Activated naive CD8-positive, alpha-beta T cell treated with anti-CD3 and anti-CD28 coated beads, Interleukin-2, amount 50 U/mL, for 24 hours (primary cell): ENCODE measurements around the gene CERS5.
"Not testable (repeated sequence)": the region's sequence is repeated elsewhere in the genome, so short reads cannot be mapped to it uniquely, and the experiment has no call there.

Experiments
- ATAC-seq: fragments of 150-1000 bp; cut with Tn5 transposase; one replicate; pipeline ENCODE4 v1.10.0; 2021
- DNase-seq: peaks from one replicate; pipeline ENCODE4 v3.0.0; 2021
- H3K27ac Mint-ChIP-seq: one replicate; pipeline ENCODE4 v1.8.0; 2021; ENCODE audit warnings: mild to moderate bottlenecking, mixed read lengths
- H3K27me3 Mint-ChIP-seq: one replicate; pipeline ENCODE4 v1.8.0; 2021; ENCODE audit warnings: mixed read lengths
- H3K36me3 Mint-ChIP-seq: one replicate; pipeline ENCODE4 v1.8.0; 2021; ENCODE audit warnings: low read depth, mixed read lengths
- H3K4me1 Mint-ChIP-seq: one replicate; pipeline ENCODE4 v1.8.0; 2021; ENCODE audit warnings: mixed read lengths
- H3K4me3 Mint-ChIP-seq: one replicate; pipeline ENCODE4 v1.8.0; 2021; ENCODE audit warnings: mild to moderate bottlenecking, moderate library complexity, mixed read lengths
- H3K9me3 Mint-ChIP-seq: one replicate; pipeline ENCODE4 v1.8.0; 2021; ENCODE audit warnings: mixed read lengths

CERS5 gene

DNA sequence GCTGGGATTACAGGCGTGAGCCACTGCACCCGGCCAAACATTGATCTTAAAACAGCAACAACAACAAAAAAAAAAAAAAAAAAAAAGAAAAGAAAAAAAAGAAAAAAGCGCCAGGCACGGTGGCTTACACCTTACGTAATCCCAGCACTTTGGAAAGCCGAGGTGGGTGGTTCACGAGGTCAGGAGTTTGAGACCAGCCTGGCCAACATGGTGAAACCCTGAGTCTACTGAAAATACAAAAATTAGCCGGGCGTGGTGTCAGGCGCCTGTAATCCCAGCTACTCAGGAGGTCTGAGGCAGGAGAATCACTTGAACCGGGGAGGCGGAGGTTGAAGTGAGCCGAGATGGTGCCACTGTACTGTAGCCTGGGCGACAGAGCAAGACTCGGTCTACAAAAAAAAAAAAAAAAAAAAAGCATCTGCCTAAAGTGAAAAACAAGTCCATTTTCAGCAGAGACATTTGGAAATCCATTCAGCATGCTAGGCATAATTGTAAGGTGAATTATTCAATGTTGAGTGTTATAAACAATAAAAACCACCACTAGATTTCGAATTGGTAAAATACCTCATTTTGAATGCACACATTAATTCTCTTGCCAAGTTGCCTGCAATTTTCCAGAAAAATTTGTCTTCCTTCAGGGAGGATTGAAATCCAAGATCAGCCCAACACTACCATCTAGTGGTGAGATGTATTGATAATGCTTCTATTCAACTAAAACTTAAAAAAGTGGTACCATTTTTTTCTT, 8.0 kb upstream of the CERS5 start:
- Mint-ChIP-seq H3K4me1 (no peaks in the 10 kb centered on the region), H3K4me3 (no peak overlapping the region), H3K27ac (no peak overlapping the region), H3K36me3 (peaks cover 6% of the 10 kb centered on the region), H3K9me3 (no peaks in the 10 kb centered on the region), H3K27me3 (no peaks in the 10 kb centered on the region)
- no peak for DNase-seq
- ATAC-seq = no peak

DNA sequence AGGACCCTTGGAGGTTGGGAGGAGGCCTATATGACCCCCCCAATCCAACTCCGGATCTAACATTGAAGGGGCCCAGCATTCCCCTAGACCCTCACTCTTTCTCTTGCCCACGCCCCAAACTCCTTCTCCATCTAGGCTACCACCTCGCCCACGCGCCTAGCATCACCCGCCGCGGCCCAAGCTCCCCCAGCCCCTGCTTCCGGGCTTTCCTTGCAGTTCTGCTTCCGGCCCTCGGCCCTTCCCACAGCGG, 445 bp downstream of the CERS5 start:
- ATAC-seq = peak; percentile 34
- DNase-seq = peak; percentile 76

DNA sequence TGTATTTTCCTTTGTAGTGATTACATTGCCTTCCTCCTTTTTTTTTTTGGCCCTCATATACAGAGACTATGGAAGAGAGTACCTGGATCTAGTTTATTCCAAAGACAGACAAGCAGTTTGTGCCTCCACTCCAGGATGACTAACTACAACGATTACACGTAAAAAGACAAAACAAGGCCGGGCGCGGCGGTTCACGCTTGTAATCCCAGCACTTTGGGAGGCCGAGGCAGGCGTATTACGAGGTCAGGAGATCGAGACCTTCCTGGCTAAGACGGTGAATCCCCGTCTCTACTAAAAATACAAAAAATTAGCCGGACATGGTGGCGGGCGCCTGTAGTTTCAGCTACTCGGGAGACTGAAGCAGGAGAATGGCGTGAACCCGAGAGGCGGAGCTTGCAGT, 2.2 kb downstream of the CERS5 start:
- Mint-ChIP-seq H3K36me3 (peaks cover 8% of the 10 kb centered on the region), H3K27ac (no peak overlapping the region)

More for the DNA sequence above, 445 bp downstream of the CERS5 start:
- H3K27ac Mint-ChIP-seq = peak overlapping the region; percentile 81
- H3K9me3 Mint-ChIP-seq = no peaks in the 10 kb centered on the region
- H3K4me3 Mint-ChIP-seq = peak overlapping the region; percentile 86
- H3K27me3 Mint-ChIP-seq = no peaks in the 10 kb centered on the region
- peaks cover 31% of the 10 kb centered on the region for H3K4me1 Mint-ChIP-seq
- H3K36me3 Mint-ChIP-seq = peaks cover 8% of the 10 kb centered on the region

DNA sequence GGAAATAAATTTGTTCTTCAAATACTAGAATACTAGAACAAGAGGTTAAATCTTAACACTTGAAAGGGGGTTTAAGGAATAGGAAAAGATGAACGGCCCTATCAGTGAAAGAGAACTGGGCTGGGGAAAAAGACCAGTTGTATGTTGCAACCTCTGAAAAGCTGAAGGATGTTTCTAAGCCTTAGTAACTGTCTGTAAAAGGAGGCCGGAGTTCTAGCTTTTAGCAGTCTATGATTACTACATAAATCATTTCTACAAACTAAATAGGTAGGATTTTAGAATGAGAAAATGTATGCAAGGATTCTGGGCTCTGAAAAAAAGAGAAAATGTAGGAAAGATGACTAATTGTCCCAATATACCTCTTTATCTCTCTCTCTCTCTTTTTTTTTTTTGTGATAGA, 4.9 kb downstream of the CERS5 start:
- DNase-seq (no peak), ATAC-seq (no peak)
- Mint-ChIP-seq H3K4me3 (no peak overlapping the region), H3K27ac (no peak overlapping the region), H3K36me3 (peaks cover 18% of the 10 kb centered on the region), H3K9me3 (no peaks in the 10 kb centered on the region), H3K27me3 (no peaks in the 10 kb centered on the region), H3K4me1 (peaks cover 43% of the 10 kb centered on the region)

More for the DNA sequence above, 2.2 kb downstream of the CERS5 start:
- Mint-ChIP-seq H3K27me3 (no peaks in the 10 kb centered on the region), H3K9me3 (no peaks in the 10 kb centered on the region), H3K4me3 (peak overlapping the region; percentile 86), H3K4me1 (peaks cover 36% of the 10 kb centered on the region)
- ATAC-seq (no peak), DNase-seq (no peak)

DNA sequence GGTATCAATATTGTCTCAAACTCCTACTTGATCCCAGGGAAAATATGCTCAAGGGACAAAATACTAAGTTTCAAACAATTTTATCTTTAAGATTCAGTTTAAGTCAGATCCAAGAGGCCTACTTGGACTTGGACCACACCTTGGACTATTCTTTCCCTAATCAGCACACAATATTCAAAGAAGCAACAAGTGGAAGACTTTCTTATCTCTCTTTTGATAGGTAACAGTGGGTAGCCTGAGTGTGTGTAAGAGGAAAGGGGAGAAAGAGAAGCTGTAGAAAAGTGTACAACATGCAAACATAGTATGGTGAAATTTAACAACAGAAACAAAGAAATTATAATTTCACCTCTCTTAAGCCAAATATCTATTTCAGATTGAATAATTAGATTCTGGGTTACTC, 6.5 kb downstream of the CERS5 start:
- peaks cover 40% of the 10 kb centered on the region for H3K4me1 Mint-ChIP-seq
- DNase-seq = no peak
- H3K27me3 Mint-ChIP-seq = no peaks in the 10 kb centered on the region
- no peaks in the 10 kb centered on the region for H3K9me3 Mint-ChIP-seq
- H3K27ac Mint-ChIP-seq = no peak overlapping the region
- no peak overlapping the region for H3K4me3 Mint-ChIP-seq
- ATAC-seq = no peak
- H3K36me3 Mint-ChIP-seq = peaks cover 18% of the 10 kb centered on the region

DNA sequence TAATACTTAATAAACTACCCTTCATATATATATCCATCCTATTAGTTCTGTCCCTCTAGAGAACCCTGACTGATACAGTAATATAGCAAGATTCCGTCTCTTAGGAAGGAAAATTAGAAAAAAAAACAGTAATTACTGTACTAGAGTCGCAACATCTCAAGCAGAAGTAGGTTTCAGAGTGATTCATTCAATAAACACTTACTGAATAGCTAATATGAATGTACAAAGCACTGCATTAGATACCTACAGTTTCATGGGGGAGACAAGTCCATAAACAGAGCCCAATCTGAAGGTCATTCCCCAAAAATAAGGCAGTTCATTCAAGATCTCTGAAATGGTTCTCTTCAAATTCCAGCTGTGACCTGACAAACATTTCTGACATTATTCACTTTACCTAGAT, 9.9 kb downstream of the CERS5 start:
- no peak overlapping the region for H3K27ac Mint-ChIP-seq
- H3K27me3 Mint-ChIP-seq = no peaks in the 10 kb centered on the region
- peaks cover 12% of the 10 kb centered on the region for H3K36me3 Mint-ChIP-seq
- ATAC-seq = no peak
- peaks cover 25% of the 10 kb centered on the region for H3K4me1 Mint-ChIP-seq
- H3K9me3 Mint-ChIP-seq = no peaks in the 10 kb centered on the region
- no peak for DNase-seq
- H3K4me3 Mint-ChIP-seq = no peak overlapping the region

DNA sequence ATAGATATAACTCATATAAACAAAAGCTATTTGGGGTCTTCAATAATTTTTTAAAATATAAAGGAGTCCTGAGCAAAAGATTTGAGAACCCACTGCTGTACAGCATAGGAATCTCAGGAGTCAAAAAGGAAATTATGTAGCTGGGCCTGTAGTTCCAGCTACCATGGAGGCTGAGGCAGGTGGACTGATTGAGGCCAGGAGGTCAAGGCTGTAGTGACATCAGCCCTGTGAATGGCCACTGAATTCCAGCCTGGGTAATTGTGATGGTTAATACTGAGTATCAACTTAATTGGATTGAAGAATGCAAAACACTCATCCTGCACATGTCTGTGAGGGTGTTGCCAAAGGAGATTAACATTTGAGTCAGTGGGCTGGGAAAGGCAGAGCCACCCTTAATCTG, 10.5 kb downstream of the CERS5 start:
- H3K9me3 Mint-ChIP-seq = no peaks in the 10 kb centered on the region
- H3K4me1 Mint-ChIP-seq = peaks cover 25% of the 10 kb centered on the region
- ATAC-seq = no peak
- H3K4me3 Mint-ChIP-seq = no peak overlapping the region
- no peaks in the 10 kb centered on the region for H3K27me3 Mint-ChIP-seq
- peaks cover 12% of the 10 kb centered on the region for H3K36me3 Mint-ChIP-seq
- H3K27ac Mint-ChIP-seq = no peak overlapping the region
- no peak for DNase-seq

DNA sequence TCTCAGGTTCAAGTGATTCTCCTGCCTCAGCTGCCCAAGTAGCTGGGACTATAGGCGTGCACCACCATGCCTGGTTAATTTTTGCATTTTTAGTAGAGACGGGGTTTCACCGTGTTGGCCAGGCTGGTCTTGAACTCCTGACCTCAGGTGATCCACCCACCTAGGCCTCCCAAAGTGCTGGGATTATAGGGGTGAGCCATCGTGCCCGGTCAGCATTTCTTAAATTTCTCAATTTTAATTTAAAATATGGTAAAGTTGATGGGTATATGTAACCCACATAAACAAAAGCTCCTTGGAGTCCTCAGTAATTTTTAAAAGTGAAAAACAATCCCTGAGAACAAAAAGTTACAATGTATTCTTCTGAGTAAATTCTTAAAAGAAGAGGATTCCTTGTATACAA, 12.2 kb downstream of the CERS5 start:
- not testable (repeated sequence) for ATAC-seq, H3K9me3 Mint-ChIP-seq, DNase-seq, H3K27me3 Mint-ChIP-seq, H3K27ac Mint-ChIP-seq, H3K4me3 Mint-ChIP-seq
- Mint-ChIP-seq H3K36me3 (peaks cover 12% of the 10 kb centered on the region), H3K4me1 (peaks cover 33% of the 10 kb centered on the region)

DNA sequence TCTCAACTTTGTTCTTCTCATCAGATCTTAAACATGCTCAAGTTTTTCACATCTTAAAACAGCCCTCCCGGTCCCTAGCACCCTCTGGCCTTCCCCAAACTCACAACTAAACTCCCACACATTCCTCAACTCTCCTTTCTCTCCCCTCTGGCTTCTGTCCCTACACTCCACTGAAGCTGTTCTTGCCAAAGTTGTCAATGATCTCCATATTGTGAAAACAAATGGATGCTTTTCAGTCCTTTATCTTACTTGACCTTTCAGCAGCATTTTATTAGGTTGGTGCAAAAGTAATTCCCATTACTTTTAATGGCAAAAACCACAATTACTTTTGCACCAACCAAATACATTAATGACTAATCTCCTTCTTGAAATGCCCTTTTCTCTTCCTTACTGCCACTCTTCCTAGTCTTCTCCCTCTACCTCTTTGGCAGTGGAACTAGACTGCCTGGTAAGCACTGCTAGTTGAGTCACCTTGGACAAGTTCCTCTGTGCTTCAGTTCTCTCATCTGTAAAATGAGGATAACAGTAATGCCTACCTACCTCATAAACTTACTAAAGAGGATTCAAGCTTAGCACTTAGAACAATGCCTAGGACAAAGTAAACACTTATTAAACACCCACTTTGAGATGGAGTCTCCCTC, 16.0 kb downstream of the CERS5 start:
- no peaks in the 10 kb centered on the region for H3K36me3 Mint-ChIP-seq
- H3K27ac Mint-ChIP-seq = peak overlapping the region; percentile 37
- DNase-seq = no peak
- H3K27me3 Mint-ChIP-seq = no peaks in the 10 kb centered on the region
- ATAC-seq = no peak
- H3K4me1 Mint-ChIP-seq = peaks cover 23% of the 10 kb centered on the region
- H3K4me3 Mint-ChIP-seq = no peak overlapping the region
- no peaks in the 10 kb centered on the region for H3K9me3 Mint-ChIP-seq

DNA sequence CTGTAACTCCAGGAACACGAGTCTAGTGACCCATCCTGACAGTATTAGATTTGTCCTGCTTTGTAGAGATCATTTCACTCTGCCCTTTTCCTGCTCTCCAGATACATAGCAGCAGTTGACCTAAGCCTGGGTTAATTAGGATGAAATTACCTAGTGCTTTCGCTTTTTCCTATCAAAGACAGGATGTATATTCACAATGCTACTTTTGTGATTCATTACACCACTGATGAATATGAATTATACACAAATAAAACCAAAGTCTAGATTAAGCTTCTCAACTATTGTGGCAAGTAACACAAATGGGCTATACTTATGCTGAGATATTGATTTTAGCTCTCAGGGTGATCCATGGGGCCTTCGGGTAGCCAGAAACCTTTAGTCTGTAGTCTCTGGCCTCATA, 17.9 kb downstream of the CERS5 start:
- H3K27me3 Mint-ChIP-seq = no peaks in the 10 kb centered on the region
- no peaks in the 10 kb centered on the region for H3K9me3 Mint-ChIP-seq
- DNase-seq = no peak
- no peak overlapping the region for H3K4me3 Mint-ChIP-seq
- peak; percentile 43 for ATAC-seq
- H3K4me1 Mint-ChIP-seq = peaks cover 25% of the 10 kb centered on the region
- peak overlapping the region; percentile 18 for H3K27ac Mint-ChIP-seq
- no peaks in the 10 kb centered on the region for H3K36me3 Mint-ChIP-seq

DNA sequence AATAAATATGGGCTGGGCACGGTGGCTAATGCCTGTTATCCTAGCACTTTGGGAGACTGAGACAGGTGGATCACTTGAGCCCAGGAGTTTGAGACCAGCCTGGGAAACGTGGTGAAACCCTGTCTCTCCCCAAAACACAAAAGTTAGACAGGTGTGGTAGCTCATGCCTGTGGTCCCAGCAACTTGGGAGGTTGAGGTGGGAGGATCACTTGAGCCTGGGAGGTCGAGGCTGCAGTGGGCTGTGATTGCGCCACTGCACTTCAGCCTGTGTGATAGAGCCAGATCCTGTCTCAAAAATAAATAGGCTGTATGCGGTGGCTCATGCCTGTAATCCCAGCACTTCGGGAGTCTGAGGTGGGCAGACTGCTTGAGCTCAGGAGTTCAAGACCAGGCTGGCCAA, 19.2 kb downstream of the CERS5 start:
- not testable (repeated sequence) for ATAC-seq, H3K36me3 Mint-ChIP-seq, H3K4me3 Mint-ChIP-seq, H3K27me3 Mint-ChIP-seq, H3K27ac Mint-ChIP-seq, H3K9me3 Mint-ChIP-seq, DNase-seq
- H3K4me1 Mint-ChIP-seq = peaks cover 25% of the 10 kb centered on the region

DNA sequence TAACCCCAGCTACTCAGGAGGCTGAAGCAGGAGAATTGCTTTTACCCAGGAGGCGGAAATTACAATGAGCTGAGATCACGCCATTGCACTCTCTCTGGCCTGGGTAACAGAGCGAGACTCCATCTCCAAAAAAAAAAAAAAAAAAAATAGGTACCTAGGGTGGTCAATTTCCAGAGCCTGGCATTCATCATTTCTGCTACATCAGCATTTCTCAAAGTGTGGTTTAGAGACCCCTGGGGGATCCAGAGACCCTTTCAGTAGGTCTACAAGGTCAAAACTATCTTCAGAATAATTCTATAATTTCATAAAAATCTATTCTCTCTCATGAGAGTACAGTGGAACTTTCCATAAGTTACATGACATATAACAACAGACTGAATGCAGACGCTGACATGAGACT, 19.9 kb downstream of the CERS5 start:
- Mint-ChIP-seq H3K36me3 (peaks cover 12% of the 10 kb centered on the region), H3K9me3 (no peaks in the 10 kb centered on the region), H3K4me3 (no peak overlapping the region)

DNA sequence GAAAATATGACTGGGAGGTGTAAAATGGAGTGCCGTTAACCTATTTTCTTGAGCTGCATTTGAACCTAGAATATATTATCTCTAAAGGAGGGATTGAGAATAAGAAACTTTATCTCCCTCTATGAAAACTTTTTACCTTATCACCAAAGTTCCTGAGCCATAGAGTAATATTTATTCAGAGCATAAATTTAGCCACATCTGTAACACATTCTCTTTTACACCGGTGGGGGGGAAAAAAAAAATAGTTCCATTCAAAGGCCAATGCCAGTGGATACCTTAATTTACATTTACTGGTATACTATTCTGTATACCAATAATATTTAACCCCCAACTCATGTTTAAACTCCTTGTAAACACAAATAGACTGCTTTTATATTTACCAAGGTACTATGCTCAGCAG, 21.7 kb downstream of the CERS5 start:
- Mint-ChIP-seq H3K9me3 (no peaks in the 10 kb centered on the region), H3K27ac (no peak overlapping the region), H3K27me3 (no peaks in the 10 kb centered on the region), H3K36me3 (peaks cover 21% of the 10 kb centered on the region), H3K4me1 (peaks cover 13% of the 10 kb centered on the region), H3K4me3 (no peak overlapping the region)
- DNase-seq (no peak), ATAC-seq (no peak)

More for the DNA sequence above, 19.9 kb downstream of the CERS5 start:
- DNase-seq (no peak), ATAC-seq (no peak)
- Mint-ChIP-seq H3K4me1 (peaks cover 25% of the 10 kb centered on the region), H3K27ac (no peak overlapping the region), H3K27me3 (no peaks in the 10 kb centered on the region)

DNA sequence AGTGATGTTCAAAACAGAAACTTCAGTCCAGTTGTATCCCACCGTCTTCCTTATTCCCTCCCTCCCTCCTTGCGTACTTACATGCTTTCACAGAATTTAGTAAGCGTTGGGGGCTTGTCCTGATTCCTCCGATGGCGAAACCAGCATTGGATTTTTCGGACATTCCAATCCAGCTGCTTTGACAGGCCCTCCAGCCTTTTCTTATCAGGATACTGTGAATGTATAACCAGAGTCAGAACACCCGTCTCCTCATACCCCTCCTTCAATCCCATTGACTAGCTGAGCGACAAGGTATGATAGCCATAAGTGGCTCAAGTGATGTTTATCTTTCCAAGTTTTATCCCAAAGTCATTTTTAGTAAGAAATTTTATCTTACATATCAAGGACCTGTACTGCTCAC, 24.2 kb downstream of the CERS5 start:
- Mint-ChIP-seq H3K27me3 (no peaks in the 10 kb centered on the region), H3K4me3 (no peak overlapping the region), H3K27ac (no peak overlapping the region), H3K4me1 (peaks cover 2% of the 10 kb centered on the region), H3K36me3 (peaks cover 28% of the 10 kb centered on the region), H3K9me3 (no peaks in the 10 kb centered on the region)
- no peak for ATAC-seq
- no peak for DNase-seq

DNA sequence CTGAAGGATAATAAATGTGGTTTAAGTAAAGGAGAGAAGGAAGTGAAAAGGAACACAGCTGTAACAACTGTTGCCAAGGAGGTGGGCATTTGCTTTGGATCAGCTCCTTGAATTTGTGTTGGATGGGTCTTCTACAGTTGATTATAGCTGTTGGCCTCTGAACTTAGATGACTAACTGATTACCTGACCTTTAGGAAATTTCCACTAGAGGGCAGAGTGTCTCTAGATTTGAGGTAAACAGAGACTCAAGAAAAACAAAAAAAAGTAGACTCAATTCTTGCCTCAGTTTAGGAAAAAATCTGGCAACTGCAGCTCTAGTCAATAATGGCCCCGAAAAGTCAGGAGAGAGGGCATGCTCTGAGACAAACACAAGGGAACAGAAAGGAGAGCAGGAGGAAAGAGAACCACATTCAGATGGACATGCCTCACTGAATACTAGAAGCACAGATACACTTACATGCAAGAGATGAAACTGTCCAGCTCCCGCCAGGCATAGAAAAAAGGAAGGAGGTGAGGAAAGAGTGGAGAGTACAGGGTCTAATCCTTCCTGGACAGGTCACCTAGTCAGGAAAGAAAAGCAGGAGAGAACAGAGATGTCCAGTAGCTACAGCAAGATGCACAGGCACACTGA, 34.5 kb downstream of the CERS5 start:
- Mint-ChIP-seq H3K4me1 (peaks cover 8% of the 10 kb centered on the region), H3K4me3 (no peak overlapping the region), H3K36me3 (peaks cover 62% of the 10 kb centered on the region), H3K27me3 (no peaks in the 10 kb centered on the region), H3K9me3 (no peaks in the 10 kb centered on the region), H3K27ac (peak overlapping the region; percentile 64)
- no peak for ATAC-seq
- no peak for DNase-seq
